ENCODE data around the gene AKR1C8. TPM values are rescaled to one million over a fixed set of nuclear protein-coding genes. Genes with fewer than 3 reads are reported as not detected.

The AKR1C8 gene
- total RNA-seq, 1 donor from 2014 or later = not detected

DNA sequence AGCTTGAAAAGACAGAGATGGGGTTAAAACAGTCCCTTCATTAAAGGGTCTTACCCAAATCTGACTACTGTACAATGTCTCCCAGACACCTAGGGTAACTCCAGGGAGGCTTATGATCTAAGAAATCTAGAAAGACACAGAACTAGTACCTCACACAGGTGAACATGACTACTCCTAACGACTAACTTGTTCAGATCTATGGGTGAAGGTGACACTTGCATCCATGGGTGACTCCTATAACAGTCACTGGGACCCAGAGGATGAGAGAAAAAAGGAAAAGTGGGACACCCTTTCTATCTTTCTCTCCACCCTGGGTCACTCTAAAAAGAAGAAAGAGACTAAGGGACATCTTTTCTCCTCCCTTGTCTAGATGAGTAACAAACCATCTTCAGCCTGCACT lies 19.2 kb downstream of the AKR1C8 start:
- H3K4me1 Mint-ChIP-seq (ENCODE audit: low read depth) = no peaks in the 10 kb centered on the region
- H3K27ac Mint-ChIP-seq = no peak overlapping the region
- no peaks in the 10 kb centered on the region for H3K27me3 Mint-ChIP-seq
- H3K9me3 Mint-ChIP-seq (ENCODE audit: low read depth) = peaks cover 71% of the 10 kb centered on the region
- TF ChIP-seq, protein P1, sequence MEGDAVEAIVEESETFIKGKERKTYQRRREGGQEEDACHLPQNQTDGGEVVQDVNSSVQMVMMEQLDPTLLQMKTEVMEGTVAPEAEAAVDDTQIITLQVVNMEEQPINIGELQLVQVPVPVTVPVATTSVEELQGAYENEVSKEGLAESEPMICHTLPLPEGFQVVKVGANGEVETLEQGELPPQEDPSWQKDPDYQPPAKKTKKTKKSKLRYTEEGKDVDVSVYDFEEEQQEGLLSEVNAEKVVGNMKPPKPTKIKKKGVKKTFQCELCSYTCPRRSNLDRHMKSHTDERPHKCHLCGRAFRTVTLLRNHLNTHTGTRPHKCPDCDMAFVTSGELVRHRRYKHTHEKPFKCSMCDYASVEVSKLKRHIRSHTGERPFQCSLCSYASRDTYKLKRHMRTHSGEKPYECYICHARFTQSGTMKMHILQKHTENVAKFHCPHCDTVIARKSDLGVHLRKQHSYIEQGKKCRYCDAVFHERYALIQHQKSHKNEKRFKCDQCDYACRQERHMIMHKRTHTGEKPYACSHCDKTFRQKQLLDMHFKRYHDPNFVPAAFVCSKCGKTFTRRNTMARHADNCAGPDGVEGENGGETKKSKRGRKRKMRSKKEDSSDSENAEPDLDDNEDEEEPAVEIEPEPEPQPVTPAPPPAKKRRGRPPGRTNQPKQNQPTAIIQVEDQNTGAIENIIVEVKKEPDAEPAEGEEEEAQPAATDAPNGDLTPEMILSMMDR (IDR thresholded peaks at IDR 0.05; ENCODE audit: unreplicated experiment) = no peak
- H3K4me3 Mint-ChIP-seq (ENCODE audit: low read depth) = no peak overlapping the region
- no peak for DNase-seq (ENCODE audit: low spot score, unreplicated experiment)
- peaks cover 10% of the 10 kb centered on the region for H3K36me3 Mint-ChIP-seq (ENCODE audit: insufficient read depth)

DNA sequence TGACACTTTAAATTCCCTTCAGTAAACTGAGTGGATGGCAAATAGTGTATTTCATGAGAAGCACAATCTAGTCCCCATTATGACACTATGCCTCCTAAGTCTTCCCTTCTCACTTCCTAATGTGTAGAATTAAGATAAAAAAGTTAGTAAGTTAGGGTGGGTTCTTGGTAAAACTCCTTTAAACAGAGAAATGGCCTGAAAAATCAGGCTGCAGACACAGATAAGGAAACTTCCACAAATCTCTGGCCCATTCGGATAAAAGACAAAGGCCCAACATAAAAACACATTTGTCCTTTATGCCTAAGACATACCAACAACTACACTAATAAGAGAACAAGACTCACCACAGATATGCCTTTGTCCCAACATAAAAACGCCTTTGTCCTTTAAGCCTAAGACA lies 21.5 kb downstream of the AKR1C8 start:
- no peak for DNase-seq (ENCODE audit: low spot score, unreplicated experiment)
- Mint-ChIP-seq H3K27ac (no peak overlapping the region), H3K4me1 (ENCODE audit: low read depth) (no peaks in the 10 kb centered on the region), H3K36me3 (ENCODE audit: insufficient read depth) (peaks cover 10% of the 10 kb centered on the region), H3K27me3 (no peaks in the 10 kb centered on the region), H3K4me3 (ENCODE audit: low read depth) (no peak overlapping the region), H3K9me3 (ENCODE audit: low read depth) (peaks cover 73% of the 10 kb centered on the region)
- TF ChIP-seq, protein P1 (IDR thresholded peaks at IDR 0.05; ENCODE audit: unreplicated experiment) = no peak

DNA sequence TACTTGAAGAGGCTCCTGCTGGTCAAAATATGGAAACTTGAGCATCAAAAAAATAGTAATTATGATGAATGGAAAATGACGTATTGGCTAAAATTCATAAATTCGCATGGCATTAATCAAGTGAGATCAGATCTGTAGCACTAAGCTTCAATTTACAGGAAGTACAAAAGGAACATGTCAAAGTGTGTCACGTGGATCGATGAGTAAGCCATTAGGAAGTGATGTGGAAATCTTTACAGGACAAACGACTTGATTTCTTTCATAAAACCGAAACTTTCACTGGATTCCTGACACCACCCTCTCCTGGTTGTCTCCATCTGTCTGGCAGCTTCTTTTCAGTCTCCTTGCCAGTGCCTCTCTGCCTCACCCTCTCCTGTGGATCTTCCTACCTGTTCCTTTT lies 25.8 kb downstream of the AKR1C8 start:
- H3K4me1 Mint-ChIP-seq (ENCODE audit: low read depth) = no peaks in the 10 kb centered on the region
- peaks cover 58% of the 10 kb centered on the region for H3K9me3 Mint-ChIP-seq (ENCODE audit: low read depth)
- H3K4me3 Mint-ChIP-seq (ENCODE audit: low read depth) = no peak overlapping the region
- no peak overlapping the region for H3K27ac Mint-ChIP-seq
- DNase-seq (ENCODE audit: low spot score, unreplicated experiment) = no peak
- TF ChIP-seq, protein P1 (IDR thresholded peaks at IDR 0.05; ENCODE audit: unreplicated experiment) = no peak
- no peaks in the 10 kb centered on the region for H3K36me3 Mint-ChIP-seq (ENCODE audit: insufficient read depth)
- H3K27me3 Mint-ChIP-seq = no peaks in the 10 kb centered on the region

DNA sequence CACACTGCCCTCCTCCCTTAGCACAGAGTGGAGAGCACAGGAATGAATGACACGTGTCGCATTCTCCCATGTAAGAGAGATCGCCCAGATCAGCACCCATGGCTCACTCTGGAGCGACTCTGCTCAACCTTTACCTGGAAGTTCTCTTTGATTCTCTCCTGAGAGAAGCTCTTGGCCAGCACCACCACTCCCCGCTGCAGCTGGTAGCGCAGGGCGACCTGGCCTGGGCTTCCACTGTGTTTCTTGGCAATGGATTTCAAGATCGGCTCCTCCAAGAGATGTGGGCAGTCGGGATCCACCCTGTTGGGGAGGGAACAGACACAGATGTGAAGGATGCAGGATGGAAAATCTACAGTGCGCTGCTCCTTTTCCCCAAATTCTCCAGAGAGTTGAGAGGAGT lies 27.4 kb downstream of the AKR1C8 start:
- Mint-ChIP-seq H3K27me3 (no peaks in the 10 kb centered on the region), H3K4me3 (ENCODE audit: low read depth) (no peak overlapping the region), H3K27ac (no peak overlapping the region), H3K9me3 (ENCODE audit: low read depth) (peaks cover 48% of the 10 kb centered on the region), H3K36me3 (ENCODE audit: insufficient read depth) (no peaks in the 10 kb centered on the region), H3K4me1 (ENCODE audit: low read depth) (no peaks in the 10 kb centered on the region)
- DNase-seq (ENCODE audit: low spot score, unreplicated experiment) = no peak
- TF ChIP-seq, protein P1 (IDR thresholded peaks at IDR 0.05; ENCODE audit: unreplicated experiment) = no peak

DNA sequence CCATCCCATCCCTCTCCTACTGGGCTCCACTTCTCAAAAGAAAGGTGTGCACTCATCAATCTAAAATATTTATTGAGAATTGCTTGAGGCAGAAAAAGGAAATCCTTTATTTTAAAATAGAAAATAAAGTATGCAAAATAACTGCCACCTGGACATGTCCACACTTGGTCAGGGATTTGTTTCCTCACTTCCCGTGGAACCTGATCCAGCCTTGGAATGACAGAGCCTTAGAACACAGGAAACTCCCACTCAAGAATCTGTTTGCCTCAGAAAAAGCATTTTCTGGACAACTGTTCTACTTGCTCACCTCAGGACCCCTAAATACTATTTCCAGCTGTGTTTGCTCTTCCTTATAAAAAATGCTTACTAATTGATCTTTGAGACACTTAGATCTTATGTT lies 29.0 kb downstream of the AKR1C8 start:
- Mint-ChIP-seq H3K27ac (no peak overlapping the region), H3K4me3 (ENCODE audit: low read depth) (no peak overlapping the region), H3K4me1 (ENCODE audit: low read depth) (no peaks in the 10 kb centered on the region), H3K27me3 (no peaks in the 10 kb centered on the region), H3K9me3 (ENCODE audit: low read depth) (peaks cover 40% of the 10 kb centered on the region), H3K36me3 (ENCODE audit: insufficient read depth) (peaks cover 1% of the 10 kb centered on the region)
- TF ChIP-seq, protein P1 (IDR thresholded peaks at IDR 0.05; ENCODE audit: unreplicated experiment) = no peak
- no peak for DNase-seq (ENCODE audit: low spot score, unreplicated experiment)
